Neural cell (in vitro differentiated cells): Measurements from ENCODE around the gene DPP9.

Experiments
- EZH2 ChIP-seq: fragments of 200-600, 300-800 bp; shearing (Covaris generic), sonication (generic); IDR thresholded peaks from 2 replicates; pipeline ENCODE4 v1.6.1; 2014; ENCODE audit warnings: antibody characterized with exemption, low read length, borderline replicate concordance, mild to moderate bottlenecking; ENCODE audit not compliant: insufficient read depth, poor library complexity, severe bottlenecking
- SMC3 ChIP-seq: fragments of 450-650 bp; conservative IDR thresholded peaks from 2 replicates; pipeline ENCODE4 v1.6.1; 2014; ENCODE audit warnings: antibody characterized with exemption, mild to moderate bottlenecking, moderate library complexity; ENCODE audit not compliant: poor library complexity
- TF ChIP-seq, protein P1 (sequence below): fragments of 450-650 bp; IDR thresholded peaks from 2 replicates; pipeline ENCODE4 v1.5.1; 2014; ENCODE audit warnings: antibody characterized with exemption, mild to moderate bottlenecking, moderate library complexity; ENCODE audit not compliant: poor library complexity, severe bottlenecking

DNA sequence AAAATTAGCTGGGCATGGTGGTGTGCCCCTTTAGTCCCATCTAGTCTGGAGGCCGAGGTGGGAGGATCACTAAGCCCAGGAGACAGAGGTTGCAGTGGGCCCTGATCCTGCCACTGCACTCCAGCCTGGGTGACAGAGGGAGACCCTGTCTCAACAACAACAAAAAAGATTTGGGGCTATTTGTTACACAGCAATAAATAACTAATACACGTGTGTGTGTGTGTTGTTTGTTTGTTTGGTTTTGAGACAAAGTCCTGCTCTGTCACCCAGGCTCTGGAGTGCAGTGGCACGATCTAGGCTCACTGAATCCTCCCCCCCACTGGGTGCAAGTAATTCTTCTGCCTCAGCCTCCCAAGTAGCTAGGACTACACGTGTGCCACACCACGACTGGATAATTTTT, 35.0 kb upstream of the DPP9 start:
- TF ChIP-seq, protein P1, sequence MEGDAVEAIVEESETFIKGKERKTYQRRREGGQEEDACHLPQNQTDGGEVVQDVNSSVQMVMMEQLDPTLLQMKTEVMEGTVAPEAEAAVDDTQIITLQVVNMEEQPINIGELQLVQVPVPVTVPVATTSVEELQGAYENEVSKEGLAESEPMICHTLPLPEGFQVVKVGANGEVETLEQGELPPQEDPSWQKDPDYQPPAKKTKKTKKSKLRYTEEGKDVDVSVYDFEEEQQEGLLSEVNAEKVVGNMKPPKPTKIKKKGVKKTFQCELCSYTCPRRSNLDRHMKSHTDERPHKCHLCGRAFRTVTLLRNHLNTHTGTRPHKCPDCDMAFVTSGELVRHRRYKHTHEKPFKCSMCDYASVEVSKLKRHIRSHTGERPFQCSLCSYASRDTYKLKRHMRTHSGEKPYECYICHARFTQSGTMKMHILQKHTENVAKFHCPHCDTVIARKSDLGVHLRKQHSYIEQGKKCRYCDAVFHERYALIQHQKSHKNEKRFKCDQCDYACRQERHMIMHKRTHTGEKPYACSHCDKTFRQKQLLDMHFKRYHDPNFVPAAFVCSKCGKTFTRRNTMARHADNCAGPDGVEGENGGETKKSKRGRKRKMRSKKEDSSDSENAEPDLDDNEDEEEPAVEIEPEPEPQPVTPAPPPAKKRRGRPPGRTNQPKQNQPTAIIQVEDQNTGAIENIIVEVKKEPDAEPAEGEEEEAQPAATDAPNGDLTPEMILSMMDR, result no peak
- TF ChIP-seq EZH2 (no peak), SMC3 (no peak)
